Kidney glomerular epithelial cell (primary cell): ENCODE data around the gene SH3RF3.
"Not testable (repeated sequence)": the region's sequence is repeated elsewhere in the genome, so short reads cannot be mapped to it uniquely, and the experiment has no call there.

Experiments
- DNase-seq: peaks from one replicate; lab custom pipeline; 2025; lab: John Stamatoyannopoulos, UW

The SH3RF3 gene

GRCh38 chr2:109118321-109118720, 10.7 kb upstream of the SH3RF3 start:
- no peak for DNase-seq

GRCh38 chr2:109120166-109120565, 8.8 kb upstream of the SH3RF3 start:
- no peak for DNase-seq

- not testable (repeated sequence) for DNase-seq
Measured at GRCh38 chr2:109120686-109121085, 8.3 kb upstream of the SH3RF3 start.

- DNase-seq, result no peak
Measured at GRCh38 chr2:109123586-109124201, 5.3 kb upstream of the SH3RF3 start.

GRCh38 chr2:109124982-109125592, 3.9 kb upstream of the SH3RF3 start:
- no peak for DNase-seq

- DNase-seq, result peak; percentile 31
Measured at GRCh38 chr2:109125593-109126500, 3.2 kb upstream of the SH3RF3 start.

- DNase-seq, result no peak
Measured at GRCh38 chr2:109126501-109126860, 2.5 kb upstream of the SH3RF3 start.

GRCh38 chr2:109127556-109127955, 1.4 kb upstream of the SH3RF3 start:
- no peak for DNase-seq

- DNase-seq, result peak; percentile 18
Measured at GRCh38 chr2:109128048-109128615, 873 bp upstream of the SH3RF3 start.

- no peak for DNase-seq
Measured at GRCh38 chr2:109129356-109129920, 433 bp downstream of the SH3RF3 start.

GRCh38 chr2:109129921-109130722, 1.1 kb downstream of the SH3RF3 start:
- DNase-seq, result no peak

- no peak for DNase-seq
Measured at GRCh38 chr2:109130723-109130995, 1.7 kb downstream of the SH3RF3 start.

- no peak for DNase-seq
Measured at GRCh38 chr2:109131777-109132176, 2.8 kb downstream of the SH3RF3 start.

GRCh38 chr2:109132626-109133025, 3.6 kb downstream of the SH3RF3 start:
- no peak for DNase-seq

- DNase-seq, result no peak
Measured at GRCh38 chr2:109133746-109134145, 4.7 kb downstream of the SH3RF3 start.

GRCh38 chr2:109134741-109135358, 5.8 kb downstream of the SH3RF3 start:
- no peak for DNase-seq

GRCh38 chr2:109135359-109136197, 6.6 kb downstream of the SH3RF3 start:
- DNase-seq, result no peak

GRCh38 chr2:109136542-109136941, 7.5 kb downstream of the SH3RF3 start:
- no peak for DNase-seq

- DNase-seq, result no peak
Measured at GRCh38 chr2:109137616-109138015, 8.6 kb downstream of the SH3RF3 start.

- DNase-seq, result no peak
Measured at GRCh38 chr2:109138449-109138848, 9.4 kb downstream of the SH3RF3 start.
